ENCODE measurements around the gene FREM1.

The FREM1 gene

DNA sequence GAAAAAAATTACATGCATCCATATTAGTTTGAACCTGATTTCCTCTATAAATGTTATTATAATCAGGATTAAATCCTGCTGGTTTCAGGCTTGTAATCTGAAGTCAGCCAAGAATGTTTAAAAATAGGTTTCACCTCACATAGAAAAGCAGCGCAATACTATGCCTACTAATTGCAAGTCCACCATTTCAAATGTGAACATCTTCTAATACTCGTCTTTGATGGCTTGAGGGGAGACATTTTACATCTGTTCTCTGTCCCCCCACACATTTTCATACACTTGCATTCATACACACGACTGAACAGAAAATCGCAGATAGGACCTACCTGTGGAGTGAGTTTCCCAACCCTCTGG is 41.8 kb downstream of the FREM1 start:
- DNase-seq, result no peak

DNA sequence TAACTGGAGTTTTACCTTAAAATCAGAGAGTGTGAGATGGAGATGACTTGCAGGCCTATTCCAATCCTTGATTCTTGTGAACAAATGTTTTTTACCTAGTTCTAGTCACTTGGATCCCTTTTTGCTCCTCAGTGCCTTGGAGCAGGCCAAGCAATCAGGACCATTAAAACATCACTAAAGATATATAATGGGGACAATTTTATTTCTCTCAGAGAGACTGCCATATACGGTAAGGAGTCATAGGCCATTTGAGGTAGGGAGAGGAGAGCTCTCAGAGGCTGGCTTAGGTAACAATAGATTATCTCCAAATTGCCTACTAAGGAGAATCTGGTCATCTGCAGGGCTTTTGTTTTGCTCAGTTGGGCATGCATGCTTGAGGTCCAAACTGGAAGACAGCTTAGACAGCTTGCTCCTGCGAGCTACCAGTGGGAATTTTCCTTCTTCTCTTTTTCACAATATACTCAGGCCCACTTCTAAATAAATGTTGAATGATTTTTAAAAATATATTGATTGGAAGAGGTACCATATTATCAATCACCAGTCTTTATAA is 44.0 kb downstream of the FREM1 start:
- DNase-seq, result no peak

DNA sequence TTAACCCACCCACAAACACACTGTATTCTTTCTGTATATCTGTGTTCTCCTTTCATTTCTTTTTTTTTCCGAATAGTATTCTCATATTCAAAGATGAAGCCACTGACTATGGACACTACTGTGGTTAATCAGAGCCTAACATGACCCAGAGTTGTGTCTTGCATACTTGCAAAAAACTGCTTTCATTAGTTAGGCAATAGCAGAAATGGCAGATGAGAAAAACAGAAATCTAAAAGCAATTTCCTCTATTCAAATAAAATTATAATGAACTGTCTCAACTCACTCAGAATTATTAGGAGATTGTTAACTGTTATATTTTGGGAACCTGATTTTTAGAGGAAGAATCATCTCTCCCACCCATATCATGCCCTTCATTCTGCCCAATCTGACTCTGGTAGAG is 45.9 kb downstream of the FREM1 start:
- DNase-seq, result no peak

GRCh38 chr9:14863402-14863801 is 46.8 kb downstream of the FREM1 start:
- no peak for DNase-seq

DNA sequence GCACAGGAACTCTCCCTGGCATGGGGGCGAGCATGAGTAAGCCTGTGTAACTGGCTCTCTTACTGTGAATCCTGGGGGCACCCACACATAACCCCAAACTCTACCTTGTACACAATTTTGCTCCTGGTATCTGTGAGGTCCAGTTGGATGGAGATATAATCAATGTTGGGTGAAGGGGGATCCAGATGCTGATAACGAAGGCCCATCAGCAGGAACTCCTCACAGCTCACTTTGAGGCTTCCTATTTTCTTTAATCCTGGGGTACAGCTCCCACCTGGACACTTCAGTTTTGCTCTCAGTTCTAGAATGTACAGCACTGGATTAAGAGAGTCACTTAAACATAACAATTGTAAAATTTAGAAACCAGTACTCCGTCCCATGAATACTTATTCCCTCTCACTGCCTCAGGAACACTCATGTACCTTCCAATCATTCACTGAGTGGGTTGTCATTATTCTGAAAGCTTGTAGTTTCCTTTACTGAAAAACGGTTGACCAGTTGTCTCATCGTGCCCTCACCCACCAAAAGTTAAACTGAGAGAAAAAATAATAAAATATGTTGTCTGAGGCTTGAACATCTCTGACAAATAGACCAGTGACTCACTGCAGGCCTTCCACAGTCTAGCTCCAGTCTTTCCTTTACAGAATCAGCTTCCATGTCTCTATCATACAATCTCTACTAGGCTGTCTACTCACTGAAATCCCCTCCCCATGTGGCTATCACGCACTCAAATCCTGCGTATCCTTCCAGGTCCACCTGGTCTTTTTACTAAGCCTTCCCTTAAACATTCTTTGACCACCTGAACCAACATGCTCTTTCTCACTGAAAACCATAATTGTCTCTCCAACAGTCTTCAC is 52.6 kb downstream of the FREM1 start:
- no peak for DNase-seq

DNA sequence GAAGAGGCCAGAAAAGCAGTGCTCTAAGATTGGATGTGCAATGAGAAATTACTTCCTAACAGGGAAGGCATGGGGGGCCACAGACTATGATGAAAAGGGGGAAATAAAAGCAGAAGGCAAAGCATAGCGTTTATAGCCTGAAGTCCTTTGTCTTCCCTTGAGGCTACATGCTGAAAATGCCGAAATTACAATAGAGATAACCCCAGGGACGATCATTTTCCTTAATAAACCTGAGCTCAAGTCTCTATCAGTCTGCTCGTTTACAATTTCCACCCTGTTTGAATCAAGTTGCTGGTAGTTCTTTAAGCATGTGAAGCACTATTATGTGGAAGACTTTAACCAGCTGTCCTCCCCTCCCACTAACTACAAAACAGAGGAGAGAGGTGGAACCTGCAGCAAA is 60.4 kb downstream of the FREM1 start:
- no peak for DNase-seq

GRCh38 chr9:14849296-14849695 is 60.9 kb downstream of the FREM1 start:
- no peak for DNase-seq

- DNase-seq, result peak; percentile 13 to 50
Observed at GRCh38 chr9:14846871-14847311, 63.3 kb downstream of the FREM1 start.

- no peak for DNase-seq
Observed at GRCh38 chr9:14843163-14843562, 67.1 kb downstream of the FREM1 start.

- no peak for DNase-seq
Observed at GRCh38 chr9:14842269-14842668, 68.0 kb downstream of the FREM1 start.

- DNase-seq, result no peak
Observed at GRCh38 chr9:14838701-14839100, 71.5 kb downstream of the FREM1 start.

DNA sequence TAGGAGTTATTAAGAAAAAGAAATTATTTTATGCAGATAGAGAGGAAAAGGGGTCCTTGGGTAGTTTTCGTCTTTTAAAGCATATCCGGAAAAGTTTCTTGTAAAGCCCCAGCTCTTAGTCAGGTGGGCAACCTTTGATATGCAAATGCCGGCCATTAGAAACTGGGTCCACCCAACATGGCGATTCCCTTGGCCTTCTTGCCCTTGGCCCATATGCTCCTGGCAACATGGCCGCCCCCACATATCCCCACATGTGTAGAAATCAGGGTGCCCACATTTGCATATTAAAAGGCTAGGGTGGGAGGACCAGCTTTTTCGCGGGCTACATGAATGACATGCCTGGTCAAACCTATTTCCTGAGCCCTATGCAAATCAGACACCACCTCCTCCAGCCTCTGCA is 73.3 kb downstream of the FREM1 start:
- no peak for DNase-seq

- no peak for DNase-seq
Observed at GRCh38 chr9:14831661-14832060, 78.6 kb downstream of the FREM1 start.

- DNase-seq, result no peak
Observed at GRCh38 chr9:14831074-14831473, 79.2 kb downstream of the FREM1 start.

DNA sequence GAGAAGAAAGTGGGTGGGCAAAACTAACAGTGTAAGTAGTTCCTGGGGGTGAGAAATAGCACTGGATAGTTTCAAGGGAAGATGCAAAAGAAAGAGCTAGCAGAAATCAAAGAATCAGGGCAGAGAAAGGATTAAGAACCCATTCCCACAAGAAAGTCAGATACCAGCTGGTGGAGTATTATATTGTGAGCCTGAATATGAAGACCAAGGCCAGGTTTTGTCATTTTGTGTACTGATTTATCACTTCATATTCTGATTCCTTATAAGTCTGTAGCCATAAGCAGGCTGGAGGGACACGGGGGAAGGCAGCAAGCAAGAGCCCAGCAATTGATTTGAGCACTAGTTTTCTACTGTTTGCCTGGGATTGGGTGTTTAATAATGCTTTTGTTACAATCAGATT is 80.2 kb downstream of the FREM1 start:
- DNase-seq, result no peak

- DNase-seq, result no peak
Observed at GRCh38 chr9:14829204-14829603, 81.0 kb downstream of the FREM1 start.

- no peak for DNase-seq
Observed at GRCh38 chr9:14827805-14828204, 82.4 kb downstream of the FREM1 start.

DNA sequence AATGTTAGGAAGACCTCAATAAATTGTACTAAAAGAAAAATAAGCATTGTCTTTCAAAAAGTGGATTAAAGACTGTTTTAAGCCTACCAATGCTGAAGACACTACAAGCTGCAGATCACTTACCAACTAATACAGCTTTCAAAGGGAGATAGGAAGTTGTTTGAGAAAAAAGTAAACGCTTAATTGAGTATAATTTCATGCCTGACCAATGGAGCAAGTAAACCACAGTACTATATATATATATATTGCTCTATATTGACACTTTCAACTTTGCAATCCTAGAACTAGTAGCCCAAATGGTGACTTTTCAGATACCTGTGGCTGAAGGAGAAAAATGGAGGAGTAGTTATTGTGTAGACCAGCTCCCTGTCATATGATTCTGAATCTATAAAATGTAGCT is 85.7 kb downstream of the FREM1 start:
- no peak for DNase-seq

GRCh38 chr9:14823800-14824199 is 86.4 kb downstream of the FREM1 start:
- no peak for DNase-seq

GRCh38 chr9:14822666-14823065 is 87.6 kb downstream of the FREM1 start:
- DNase-seq, result no peak

DNA sequence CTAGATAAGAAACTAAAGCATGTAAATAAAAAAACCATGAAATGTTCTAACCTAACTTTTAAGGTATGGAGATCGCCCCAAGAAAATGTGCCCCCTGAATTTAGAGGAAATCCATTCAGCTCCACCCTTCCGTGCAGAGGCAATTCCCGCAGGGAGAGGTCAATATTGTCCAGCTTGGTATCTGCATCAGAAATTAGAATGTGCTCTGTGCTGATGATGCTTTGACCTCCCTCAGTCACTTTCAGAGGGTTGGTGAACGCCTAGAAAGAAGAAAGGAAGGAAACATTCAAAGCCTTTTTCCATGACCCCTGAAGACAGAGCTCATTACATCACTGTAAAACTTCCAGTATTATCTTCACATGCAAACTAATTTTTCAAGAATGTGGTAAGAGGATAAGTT is 91.0 kb downstream of the FREM1 start:
- no peak for DNase-seq

DNA sequence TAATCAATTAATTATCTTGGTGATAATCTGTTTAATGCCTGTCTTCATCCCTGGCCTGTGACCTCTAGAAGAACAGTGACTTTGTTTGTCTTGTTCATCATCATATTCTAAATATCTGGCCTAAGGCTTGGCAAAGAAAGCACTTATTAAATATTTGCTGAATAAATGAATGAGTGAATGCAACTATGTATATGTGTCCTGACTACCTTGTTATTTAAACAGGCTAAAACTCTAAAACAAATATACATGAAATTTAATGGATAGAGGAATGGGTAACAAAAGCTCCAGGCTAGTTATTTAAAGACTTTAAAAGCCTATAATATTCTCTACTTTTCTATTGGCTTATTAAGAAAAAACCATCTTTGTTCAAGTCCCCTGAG is 96.0 kb downstream of the FREM1 start:
- DNase-seq, result no peak

DNA sequence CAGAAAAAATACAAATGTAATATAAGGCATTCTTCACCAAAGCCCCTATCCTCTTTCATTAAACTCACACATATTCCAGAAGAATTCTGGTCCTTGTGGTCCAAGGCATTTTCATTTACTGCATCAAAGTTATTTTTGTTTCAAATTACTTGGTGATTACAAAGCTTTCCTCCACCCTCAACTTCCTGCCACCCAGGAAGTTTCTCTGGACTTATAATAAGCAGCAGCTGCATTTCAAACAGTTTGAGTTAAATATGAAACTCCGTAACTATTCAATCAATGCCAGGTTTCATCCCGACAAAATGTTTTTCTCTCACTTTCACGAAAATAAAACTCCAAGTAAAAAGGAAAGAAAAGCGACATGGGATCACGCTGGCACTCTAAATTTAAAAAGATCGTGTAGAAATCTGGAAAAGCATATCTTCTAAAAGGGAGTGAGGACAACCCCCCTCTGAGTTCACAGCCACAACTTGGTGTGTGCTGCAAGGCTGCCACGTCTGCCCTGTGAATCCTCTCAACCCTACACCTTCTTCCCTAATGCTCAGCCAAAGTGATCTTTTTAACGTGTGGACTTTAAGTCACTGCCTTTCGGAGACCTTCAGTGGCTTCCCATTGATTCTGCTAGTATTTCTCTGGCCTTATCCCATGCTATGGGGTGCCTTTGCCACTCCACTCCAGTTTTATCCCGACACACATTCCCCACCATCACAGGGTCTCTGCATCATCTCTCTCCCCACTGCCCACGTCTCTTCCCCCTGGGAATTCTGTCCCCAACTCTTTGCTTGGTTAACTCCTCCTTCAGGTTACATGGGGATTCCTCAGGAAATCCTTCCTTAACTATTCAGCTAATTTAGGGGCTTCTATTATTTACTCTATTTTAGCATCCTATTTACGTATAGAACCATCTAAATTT is 96.6 kb downstream of the FREM1 start:
- DNase-seq, result no peak

DNA sequence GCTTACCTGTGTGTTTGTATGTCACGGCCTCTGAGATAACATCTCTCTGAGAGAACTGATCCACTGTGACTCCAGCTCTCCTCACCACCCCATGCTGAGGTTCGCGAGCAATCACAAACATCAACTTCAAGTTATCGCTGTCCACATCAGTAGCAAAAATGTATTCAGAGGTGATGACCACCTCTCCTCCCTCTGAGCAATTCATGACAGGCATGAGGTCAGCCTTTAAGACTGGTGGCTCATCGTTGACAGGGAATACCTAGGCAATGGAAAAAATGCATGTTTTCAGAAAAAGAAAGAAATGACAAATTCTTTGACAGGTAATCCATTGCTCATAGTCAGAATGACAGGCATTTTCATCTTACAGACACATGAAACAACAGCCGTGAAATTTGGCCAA is 97.4 kb downstream of the FREM1 start:
- no peak for DNase-seq
